Testis (tissue), 2 donors: ENCODE measurements around the gene MFSD12.

Experiments used
- POLR2A ChIP-seq: fragments of 450-650 bp; IDR thresholded peaks from one replicate; pipeline ENCODE4 v1.6.1; 2017; ENCODE audit warnings: antibody characterized with exemption, mild to moderate bottlenecking, moderate library complexity
- TF ChIP-seq, protein P1 (sequence below), 3 experiments: fragments of 450-650 bp in 2 of 3; fragments of 200-600 bp in 1 of 3; sonication (generic) in 1 of 3; IDR thresholded peaks; one replicate each; pipeline ENCODE4 v1.5.1; 2016 to 2019; ENCODE audit warnings: antibody characterized with exemption in 3 of 3, mild to moderate bottlenecking in 2 of 3, moderate library complexity in 1 of 3

- TF ChIP-seq, protein P1, sequence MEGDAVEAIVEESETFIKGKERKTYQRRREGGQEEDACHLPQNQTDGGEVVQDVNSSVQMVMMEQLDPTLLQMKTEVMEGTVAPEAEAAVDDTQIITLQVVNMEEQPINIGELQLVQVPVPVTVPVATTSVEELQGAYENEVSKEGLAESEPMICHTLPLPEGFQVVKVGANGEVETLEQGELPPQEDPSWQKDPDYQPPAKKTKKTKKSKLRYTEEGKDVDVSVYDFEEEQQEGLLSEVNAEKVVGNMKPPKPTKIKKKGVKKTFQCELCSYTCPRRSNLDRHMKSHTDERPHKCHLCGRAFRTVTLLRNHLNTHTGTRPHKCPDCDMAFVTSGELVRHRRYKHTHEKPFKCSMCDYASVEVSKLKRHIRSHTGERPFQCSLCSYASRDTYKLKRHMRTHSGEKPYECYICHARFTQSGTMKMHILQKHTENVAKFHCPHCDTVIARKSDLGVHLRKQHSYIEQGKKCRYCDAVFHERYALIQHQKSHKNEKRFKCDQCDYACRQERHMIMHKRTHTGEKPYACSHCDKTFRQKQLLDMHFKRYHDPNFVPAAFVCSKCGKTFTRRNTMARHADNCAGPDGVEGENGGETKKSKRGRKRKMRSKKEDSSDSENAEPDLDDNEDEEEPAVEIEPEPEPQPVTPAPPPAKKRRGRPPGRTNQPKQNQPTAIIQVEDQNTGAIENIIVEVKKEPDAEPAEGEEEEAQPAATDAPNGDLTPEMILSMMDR (IDR thresholded peaks at IDR 0.05) = no peak
- no peak for TF ChIP-seq POLR2A
Measured at GRCh38 chr19:3604227-3604986, 47.0 kb upstream of the MFSD12 start.
